GM21447 (cell line): ENCODE data around the gene JAZF1.

ENCODE experiments used
- ATAC-seq: cut with Tn5 transposase; IDR thresholded peaks from one replicate; pipeline ENCODE4 v1.9.1; 2021; ENCODE audit not compliant: unreplicated experiment

Gene JAZF1

GRCh38 chr7:28140979-28141378 lies 39.6 kb downstream of the JAZF1 start:
- ATAC-seq: no peak

DNA sequence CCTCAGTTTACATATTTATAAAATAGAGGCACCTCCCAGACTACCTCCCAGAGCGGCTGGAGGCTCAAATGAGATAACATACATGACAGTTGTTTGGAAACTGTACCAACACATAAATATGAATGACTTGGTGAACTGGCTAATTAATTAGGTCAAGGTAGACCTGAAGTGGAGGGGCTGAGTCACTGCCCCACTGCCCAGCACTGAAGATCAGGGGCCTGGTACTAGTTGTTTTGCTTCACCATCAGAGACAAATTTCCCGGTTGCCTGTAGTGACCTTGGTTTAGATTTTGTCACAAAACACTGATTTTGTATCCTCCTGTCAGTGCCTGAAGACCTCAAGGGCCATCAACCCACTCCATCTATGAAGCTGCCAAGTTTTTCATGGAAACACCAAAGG lies 41.8 kb downstream of the JAZF1 start:
- ATAC-seq: no peak

DNA sequence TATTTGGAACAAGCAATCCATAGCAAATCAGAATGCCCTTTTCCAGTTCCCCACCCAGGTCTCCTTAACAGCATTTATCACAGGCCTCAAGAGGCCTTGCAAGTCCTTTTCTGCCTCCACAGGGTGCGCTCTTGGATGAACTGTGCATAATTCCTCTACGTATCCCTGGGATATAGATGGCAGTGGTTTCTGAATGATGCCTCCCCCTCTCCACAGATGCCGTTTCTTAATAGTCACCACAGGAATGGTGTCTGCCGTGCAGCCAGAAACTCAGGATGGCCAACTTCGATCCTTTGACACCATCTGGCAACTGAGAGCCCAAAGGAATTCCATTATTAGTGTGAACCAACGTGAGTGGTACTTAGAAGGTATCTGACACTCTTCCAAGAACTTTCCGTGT lies 43.1 kb downstream of the JAZF1 start:
- no peak for ATAC-seq

- ATAC-seq: no peak
Measured at GRCh38 chr7:28136885-28137284, 43.7 kb downstream of the JAZF1 start.

- no peak for ATAC-seq
Measured at GRCh38 chr7:28136420-28136819, 44.2 kb downstream of the JAZF1 start.

DNA sequence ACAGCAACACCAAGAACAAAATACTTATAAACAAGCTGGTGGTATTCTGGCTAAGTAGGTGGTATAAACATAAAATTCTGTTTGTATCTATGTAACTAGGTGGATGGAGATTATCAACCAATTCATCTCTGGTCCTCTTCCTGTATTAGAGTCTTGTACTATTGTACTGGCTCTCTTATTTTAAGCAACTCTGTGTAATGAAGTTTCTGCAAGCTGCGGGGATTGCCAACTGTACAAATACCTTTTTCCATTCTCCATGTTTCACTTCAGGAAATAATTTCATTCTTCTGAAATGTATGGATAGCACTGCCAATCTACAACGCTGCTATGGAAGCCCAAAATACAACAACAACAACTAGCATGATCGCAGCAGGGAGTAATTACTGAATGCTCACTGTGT lies 44.8 kb downstream of the JAZF1 start:
- ATAC-seq: no peak

DNA sequence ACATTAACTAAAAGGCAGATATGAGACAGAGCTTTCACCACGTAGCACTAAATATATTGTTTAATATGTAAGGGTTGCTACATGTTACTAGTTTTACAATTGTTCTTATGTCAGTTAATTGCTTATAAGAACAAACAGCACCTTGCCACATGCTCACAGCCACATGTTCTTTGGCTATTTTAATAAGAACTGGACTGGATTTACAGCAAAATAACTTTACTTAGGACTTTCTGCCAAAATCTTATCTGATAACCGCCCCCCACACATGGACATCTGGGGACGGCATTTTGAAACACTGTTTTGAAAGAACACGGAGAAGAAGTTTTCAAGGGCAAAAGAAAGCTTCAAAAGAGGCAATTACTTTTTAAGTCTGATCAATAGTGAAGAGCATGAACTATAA lies 45.3 kb downstream of the JAZF1 start:
- no peak for ATAC-seq

GRCh38 chr7:28133872-28134271 lies 46.7 kb downstream of the JAZF1 start:
- no peak for ATAC-seq

DNA sequence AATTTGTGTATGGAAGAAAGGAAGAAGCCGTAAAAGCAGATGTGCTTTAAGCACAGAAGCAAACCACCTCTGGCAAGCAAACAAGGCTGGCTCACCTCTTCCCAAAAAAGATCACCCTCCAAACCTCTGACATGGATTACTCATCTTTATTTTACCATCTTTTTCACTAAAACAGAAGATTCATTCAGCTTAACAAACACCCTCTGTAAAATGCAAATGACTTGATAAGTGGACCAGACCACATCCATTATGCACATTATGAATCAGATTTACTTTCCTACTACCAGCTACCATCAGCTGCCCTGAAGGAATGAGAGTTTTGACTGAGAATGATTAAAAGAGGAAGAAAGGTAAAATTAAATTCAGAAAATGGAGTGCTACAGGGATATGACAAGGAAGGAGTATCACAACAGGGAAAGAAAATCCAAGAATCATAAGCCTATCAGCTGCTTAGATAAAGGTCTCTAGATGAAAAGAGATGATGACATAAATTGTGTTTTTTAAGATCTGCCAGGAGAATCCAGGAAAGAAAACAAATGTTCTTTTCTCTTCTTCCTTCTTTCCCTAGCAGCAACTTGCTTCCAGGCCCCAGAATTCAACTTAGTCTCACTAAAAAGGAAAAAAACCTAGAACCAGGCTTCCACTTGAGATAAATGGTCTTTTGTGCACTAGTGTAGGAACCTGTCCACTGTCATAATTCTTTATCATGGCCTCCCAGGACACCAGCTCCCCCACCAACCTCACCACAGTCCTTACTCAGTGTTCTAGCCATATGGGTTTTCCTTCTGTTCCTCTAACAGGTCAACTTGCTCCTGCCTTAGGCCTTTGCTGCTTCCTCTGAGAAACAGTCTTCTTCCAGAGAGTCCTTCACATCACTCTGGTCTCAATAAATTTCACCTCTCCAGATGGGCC lies 47.4 kb downstream of the JAZF1 start:
- ATAC-seq: no peak

DNA sequence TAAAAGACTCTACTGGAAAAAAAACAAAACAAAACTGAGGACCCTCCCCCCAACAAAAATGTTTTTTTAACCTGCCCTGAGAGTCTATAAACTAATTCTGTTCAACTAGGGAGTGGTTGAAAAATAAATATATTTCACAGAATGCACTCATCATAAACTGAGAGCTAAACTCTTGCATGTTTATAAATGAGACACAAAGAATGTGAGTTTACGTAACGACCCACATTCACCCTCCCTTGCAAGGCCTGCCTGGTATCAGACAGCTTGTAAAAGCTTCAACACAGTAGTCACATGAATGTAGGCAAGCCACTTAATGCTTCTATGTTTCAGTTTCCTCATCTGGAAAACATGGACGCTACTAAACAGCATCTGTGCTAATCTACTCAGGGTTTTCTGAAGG lies 50.3 kb downstream of the JAZF1 start:
- ATAC-seq: no peak

DNA sequence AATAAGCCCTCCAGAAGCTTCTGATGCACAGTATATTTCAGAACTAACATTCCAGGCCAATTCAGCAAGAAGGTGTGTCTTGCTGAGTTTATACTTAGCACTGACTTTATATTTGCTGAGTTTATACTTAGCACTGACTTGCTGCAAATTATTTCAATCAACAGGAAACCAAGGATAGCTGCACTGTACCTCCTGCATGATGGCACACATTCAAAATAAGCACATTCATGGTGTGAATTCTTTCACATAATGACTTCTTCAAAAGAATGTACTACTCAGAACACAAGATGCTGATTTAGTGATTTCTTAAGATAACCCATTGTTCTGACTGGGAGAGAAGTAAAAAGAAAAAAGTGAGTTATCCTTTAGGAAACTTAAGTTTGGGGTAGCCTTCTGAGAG lies 52.0 kb downstream of the JAZF1 start:
- no peak for ATAC-seq

- no peak for ATAC-seq
Measured at GRCh38 chr7:28126410-28127041, 54.1 kb downstream of the JAZF1 start.

- ATAC-seq: no peak
Measured at GRCh38 chr7:28125431-28126409, 54.9 kb downstream of the JAZF1 start.

DNA sequence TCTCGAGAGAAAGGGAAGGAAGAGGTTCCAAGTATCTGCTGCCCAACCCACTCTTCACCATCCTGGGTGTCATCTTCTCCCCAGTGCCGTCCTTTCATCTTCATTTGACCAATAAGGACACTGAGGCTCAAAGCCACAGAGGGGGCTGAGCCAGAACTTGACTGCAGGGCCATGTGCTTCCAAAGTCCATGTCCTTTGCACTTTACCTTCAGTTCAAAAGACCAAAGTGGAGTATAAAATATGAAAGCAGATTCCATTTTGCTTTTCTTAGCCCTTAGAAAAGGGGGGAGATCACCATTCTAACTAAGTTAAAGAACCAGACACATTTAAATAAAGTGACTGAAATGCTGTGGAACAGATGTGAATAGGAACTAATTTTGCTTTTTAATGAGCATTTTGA lies 56.2 kb downstream of the JAZF1 start:
- no peak for ATAC-seq

DNA sequence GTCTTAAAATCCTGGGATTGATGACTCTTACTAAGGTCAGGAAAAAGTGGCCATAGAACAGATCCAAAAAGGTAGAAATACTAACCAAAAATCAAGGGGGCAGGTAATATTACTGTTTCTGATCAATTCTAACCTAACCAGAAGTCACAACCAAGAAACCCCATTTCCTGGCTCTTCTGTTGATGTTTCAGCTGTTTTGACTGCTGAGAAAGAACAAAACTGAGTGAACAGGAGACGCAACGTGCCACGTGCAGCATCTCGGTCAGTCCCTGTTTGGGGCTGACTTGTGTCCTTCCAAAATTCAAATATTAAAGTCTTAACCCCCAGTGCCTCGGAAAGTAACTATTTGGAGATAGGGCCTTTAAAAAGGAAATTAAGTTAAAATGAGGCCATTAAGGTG lies 56.8 kb downstream of the JAZF1 start:
- peak; percentile 50 for ATAC-seq

DNA sequence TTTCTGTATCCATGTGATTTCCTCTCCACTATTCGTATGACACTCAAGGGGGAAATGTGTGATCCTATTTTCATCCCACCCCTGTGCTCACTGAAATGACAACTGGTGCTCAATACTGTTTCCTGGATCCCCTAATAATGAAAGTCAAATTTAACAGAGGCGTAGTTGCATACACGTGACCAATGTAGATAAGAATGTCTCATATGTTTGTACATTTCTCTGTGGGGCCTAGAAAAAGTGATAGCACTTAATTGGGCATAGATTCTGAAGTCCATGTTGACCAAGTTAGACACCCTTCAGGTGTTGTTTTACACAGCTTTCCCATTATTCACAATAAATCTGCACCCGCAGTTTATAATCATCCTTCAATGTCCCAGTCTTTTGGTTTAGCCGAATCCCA lies 59.1 kb downstream of the JAZF1 start:
- ATAC-seq: no peak

GRCh38 chr7:28116041-28116440 lies 64.6 kb downstream of the JAZF1 start:
- no peak for ATAC-seq

DNA sequence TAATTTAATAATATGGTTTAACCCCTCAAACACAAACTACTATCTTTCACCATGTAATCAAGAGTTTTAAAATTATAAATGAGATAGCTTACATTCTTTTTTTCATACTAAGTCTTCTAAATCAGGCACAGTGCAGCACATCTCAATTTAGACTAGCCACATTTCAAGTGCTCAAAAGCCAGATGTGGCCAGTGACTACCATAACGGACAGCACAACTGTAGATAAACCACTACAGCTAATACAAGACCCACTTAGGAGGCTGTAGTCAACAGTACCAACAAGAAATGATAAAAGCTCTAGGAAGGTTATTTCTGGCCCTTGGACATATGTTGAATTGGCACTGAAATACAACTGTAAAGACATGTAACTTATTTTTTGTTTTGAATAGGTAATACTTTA lies 65.3 kb downstream of the JAZF1 start:
- no peak for ATAC-seq

DNA sequence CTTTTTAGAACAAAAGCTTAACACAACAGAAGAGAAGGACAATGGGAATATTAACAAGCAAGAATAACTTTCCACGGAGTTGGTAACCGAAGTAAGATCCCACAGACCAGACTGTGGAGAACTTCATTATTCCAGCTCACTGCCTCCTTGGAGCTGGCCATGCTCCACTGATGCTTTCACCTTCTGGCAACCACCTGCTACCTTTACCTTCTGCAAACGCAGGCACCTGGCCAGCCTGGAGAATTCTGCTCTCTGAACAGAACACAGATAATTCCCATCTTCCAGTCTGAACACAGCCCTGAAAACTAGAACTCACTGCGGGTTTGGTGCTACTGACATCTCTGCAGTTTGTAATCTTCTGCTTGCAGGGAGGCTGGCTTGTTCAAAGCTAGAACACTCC lies 66.5 kb downstream of the JAZF1 start:
- no peak for ATAC-seq

DNA sequence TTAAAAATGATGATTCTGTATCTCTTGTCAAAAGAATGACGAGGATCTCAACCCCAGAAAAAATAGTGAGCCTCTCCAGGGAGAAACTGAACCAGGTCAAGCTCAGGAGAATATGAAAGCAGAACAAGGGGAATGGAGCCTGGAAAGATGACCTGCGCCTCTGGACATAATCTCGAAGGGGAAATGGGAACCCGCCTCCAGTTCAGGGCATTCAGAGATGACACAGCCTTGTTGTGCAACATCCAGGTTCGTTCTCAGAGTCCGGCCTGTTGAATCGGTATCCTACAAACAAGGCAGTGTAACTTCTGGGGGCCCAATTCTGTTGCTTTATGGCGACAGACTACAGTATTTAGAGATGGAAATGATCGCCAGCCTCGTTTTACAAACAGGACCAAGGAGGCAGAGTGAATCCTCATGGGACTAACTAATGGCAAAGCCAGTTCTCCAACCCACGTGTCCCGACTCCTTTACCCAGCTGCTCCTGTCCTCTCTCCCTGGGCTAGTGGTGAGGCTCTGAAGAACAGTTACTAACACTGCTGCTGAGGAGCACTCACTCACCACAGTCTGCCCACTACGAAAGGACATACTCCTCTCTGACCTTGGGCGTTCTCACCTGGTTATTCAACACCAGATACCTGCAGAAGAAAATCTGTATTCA lies 67.6 kb downstream of the JAZF1 start:
- ATAC-seq: no peak

- ATAC-seq: no peak
Measured at GRCh38 chr7:28112467-28112866, 68.1 kb downstream of the JAZF1 start.
